Measurements from ENCODE around the gene SAMD11. TPM values are rescaled to one million over a fixed set of nuclear protein-coding genes. Genes with fewer than 3 reads are reported as not detected.
"Not testable (repeated sequence)": the region's sequence is repeated elsewhere in the genome, so short reads cannot be mapped to it uniquely, and the experiment has no call there.

The SAMD11 gene
- total RNA-seq, 1 donor from 2014 or later: not detected

GRCh38 chr1:945688-946556 is 22.2 kb downstream of the SAMD11 start:
- ChIA-PET POLR2A (no interaction called here), CTCF (no interaction called here)
- no peak for ATAC-seq (ENCODE audit: low read depth)
- no peak for DNase-seq
- Mint-ChIP-seq H3K4me1 (peaks cover 7% of the 10 kb centered on the region), H3K36me3 (ENCODE audit: low read depth) (peaks cover 55% of the 10 kb centered on the region), H3K27me3 (peaks cover 3% of the 10 kb centered on the region), H3K27ac (no peak overlapping the region), H3K9me3 (no peaks in the 10 kb centered on the region), H3K4me3 (no peak overlapping the region)
- intact Hi-C loops (cut with micrococcal nuclease): no loop called here
- no peak for TF ChIP-seq CTCF (IDR thresholded peaks at IDR 0.05)

GRCh38 chr1:946811-947210 is 23.1 kb downstream of the SAMD11 start:
- intact Hi-C loops (cut with micrococcal nuclease); H3K4me1 Mint-ChIP-seq; POLR2A ChIA-PET; H3K4me3 Mint-ChIP-seq; ATAC-seq (ENCODE audit: low read depth); DNase-seq; CTCF ChIA-PET; H3K27me3 Mint-ChIP-seq; H3K27ac Mint-ChIP-seq; H3K9me3 Mint-ChIP-seq: not testable (repeated sequence)
- peaks cover 64% of the 10 kb centered on the region for H3K36me3 Mint-ChIP-seq (ENCODE audit: low read depth)

DNA sequence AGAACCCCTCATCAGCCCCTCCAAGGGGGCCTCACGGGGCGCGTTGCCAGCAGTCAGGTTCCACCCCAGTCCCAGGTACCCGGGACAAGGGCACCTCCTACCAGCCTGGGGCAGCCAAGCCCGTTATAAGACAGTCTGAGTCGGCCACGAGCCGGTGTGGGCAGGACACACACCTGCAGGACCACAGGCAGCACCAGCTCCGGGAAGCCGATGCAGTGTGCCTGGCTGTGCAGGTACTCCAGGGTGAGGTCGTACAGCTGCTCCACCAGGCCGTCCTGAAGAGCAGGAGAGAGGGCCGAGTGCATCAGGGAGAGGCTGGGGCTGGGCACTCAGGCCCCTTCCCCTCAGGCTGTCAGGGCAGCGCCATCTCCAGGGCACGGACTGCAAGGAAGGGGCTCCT is 24.2 kb downstream of the SAMD11 start:
- H3K9me3 Mint-ChIP-seq: no peaks in the 10 kb centered on the region
- peaks cover 2% of the 10 kb centered on the region for H3K4me1 Mint-ChIP-seq
- TF ChIP-seq CTCF (IDR thresholded peaks at IDR 0.05): no peak
- no peaks in the 10 kb centered on the region for H3K27me3 Mint-ChIP-seq
- no peak overlapping the region for H3K4me3 Mint-ChIP-seq
- ATAC-seq (ENCODE audit: low read depth) (no peak), DNase-seq (no peak)
- intact Hi-C loops (cut with micrococcal nuclease): no loop called here
- ChIA-PET POLR2A (no interaction called here), CTCF (no interaction called here)
- H3K36me3 Mint-ChIP-seq (ENCODE audit: low read depth): peaks cover 73% of the 10 kb centered on the region
- H3K27ac Mint-ChIP-seq: no peak overlapping the region

DNA sequence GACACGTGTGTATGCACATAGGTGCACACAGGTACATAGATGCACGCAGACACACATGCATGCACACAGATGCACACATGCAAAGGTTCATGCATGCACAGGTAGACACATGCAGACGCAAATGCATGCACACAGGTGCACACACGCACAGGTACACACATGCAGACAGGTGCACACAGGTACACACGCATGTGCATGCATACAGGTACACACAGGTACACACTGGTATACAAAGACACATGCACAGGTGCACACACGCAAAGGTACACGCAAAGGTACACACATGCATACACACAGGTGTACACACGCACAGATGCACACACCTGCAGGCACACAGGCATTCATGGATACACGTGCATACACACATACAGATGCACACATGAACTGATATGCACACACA is 26.5 kb downstream of the SAMD11 start:
- Mint-ChIP-seq H3K9me3 (no peaks in the 10 kb centered on the region), H3K4me1 (peaks cover under 1% of the 10 kb centered on the region), H3K27me3 (no peaks in the 10 kb centered on the region), H3K4me3 (no peak overlapping the region), H3K27ac (no peak overlapping the region), H3K36me3 (ENCODE audit: low read depth) (peaks cover 89% of the 10 kb centered on the region)
- ChIA-PET CTCF (no interaction called here), POLR2A (no interaction called here)
- intact Hi-C loops (cut with micrococcal nuclease): no loop called here
- DNase-seq (no peak), ATAC-seq (ENCODE audit: low read depth) (no peak)
- TF ChIP-seq CTCF (IDR thresholded peaks at IDR 0.05): no peak

DNA sequence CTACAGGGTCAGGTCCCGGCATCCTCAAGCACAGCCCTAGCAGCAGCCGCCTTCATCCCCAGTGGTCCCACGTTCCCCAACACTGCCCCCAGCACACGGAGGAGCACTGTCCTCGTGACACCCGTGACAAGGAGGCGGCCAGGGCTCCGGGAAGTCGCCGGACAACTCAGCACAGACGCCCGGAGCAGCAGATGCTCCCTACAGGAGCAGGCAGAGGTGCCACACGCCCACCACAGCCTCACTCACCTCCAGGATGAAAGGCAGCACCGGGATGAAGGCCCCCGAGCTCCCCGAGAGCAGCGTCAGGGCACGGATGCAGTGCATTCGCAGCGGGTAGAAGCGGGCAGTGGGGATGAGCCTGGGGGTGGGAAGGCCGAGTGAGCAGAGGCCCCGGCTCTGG is 27.2 kb downstream of the SAMD11 start:
- Mint-ChIP-seq H3K4me1 (peaks cover 3% of the 10 kb centered on the region), H3K27me3 (no peaks in the 10 kb centered on the region), H3K4me3 (no peak overlapping the region), H3K36me3 (ENCODE audit: low read depth) (peaks cover 89% of the 10 kb centered on the region), H3K27ac (no peak overlapping the region), H3K9me3 (no peaks in the 10 kb centered on the region)
- ChIA-PET CTCF (no interaction called here), POLR2A (no interaction called here)
- intact Hi-C loops (cut with micrococcal nuclease): no loop called here
- no peak for TF ChIP-seq CTCF (IDR thresholded peaks at IDR 0.05)
- no peak for DNase-seq
- no peak for ATAC-seq (ENCODE audit: low read depth)
